Measurements from ENCODE around the gene AKNA.

AKNA gene

GRCh38 chr9:114404531-114404930, 16.7 kb upstream of the AKNA start:
- no peak overlapping the region for H3K4me3 ChIP-seq (ENCODE audit: low read depth, low read length)
- TF ChIP-seq, protein P1, sequence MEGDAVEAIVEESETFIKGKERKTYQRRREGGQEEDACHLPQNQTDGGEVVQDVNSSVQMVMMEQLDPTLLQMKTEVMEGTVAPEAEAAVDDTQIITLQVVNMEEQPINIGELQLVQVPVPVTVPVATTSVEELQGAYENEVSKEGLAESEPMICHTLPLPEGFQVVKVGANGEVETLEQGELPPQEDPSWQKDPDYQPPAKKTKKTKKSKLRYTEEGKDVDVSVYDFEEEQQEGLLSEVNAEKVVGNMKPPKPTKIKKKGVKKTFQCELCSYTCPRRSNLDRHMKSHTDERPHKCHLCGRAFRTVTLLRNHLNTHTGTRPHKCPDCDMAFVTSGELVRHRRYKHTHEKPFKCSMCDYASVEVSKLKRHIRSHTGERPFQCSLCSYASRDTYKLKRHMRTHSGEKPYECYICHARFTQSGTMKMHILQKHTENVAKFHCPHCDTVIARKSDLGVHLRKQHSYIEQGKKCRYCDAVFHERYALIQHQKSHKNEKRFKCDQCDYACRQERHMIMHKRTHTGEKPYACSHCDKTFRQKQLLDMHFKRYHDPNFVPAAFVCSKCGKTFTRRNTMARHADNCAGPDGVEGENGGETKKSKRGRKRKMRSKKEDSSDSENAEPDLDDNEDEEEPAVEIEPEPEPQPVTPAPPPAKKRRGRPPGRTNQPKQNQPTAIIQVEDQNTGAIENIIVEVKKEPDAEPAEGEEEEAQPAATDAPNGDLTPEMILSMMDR (IDR thresholded peaks at IDR 0.05; ENCODE audit: insufficient read depth, low read depth, low read length, missing control alignments) = no peak

GRCh38 chr9:114403153-114403756, 15.5 kb upstream of the AKNA start:
- H3K4me3 ChIP-seq (ENCODE audit: low read depth, low read length) = no peak overlapping the region
- DNase-seq (ENCODE audit: low read depth) = no peak
- TF ChIP-seq, protein P1 (IDR thresholded peaks at IDR 0.05; ENCODE audit: insufficient read depth, low read depth, low read length, missing control alignments) = no peak

More at GRCh38 chr9:114404531-114404930, 16.7 kb upstream of the AKNA start:
- no peak for DNase-seq (ENCODE audit: low read depth)

- TF ChIP-seq, protein P1 (IDR thresholded peaks at IDR 0.05; ENCODE audit: insufficient read depth, low read depth, low read length, missing control alignments) = no peak
- no peak for DNase-seq (ENCODE audit: low read depth)
- H3K4me3 ChIP-seq (ENCODE audit: low read depth, low read length) = no peak overlapping the region
Observed at GRCh38 chr9:114401344-114401743, 13.6 kb upstream of the AKNA start.

DNA sequence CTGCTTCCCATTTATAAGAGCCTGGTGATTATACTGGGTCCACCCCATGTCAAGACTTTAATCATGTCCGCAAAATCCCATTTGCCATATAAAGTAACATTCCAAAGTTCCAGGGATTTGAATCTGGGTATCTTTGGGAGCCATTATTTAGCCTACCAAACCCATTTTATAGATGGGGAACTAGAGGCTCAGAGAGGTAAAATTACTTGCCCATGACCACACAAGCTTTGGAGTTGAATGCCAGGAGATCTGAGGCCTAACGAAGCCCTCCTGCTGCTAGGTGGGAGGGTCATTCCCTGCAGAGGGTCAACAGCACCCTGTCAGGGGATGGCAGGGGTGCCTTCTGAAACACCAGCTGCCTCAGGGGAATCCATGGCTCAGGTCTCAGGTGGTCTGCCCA, 13.0 kb upstream of the AKNA start:
- TF ChIP-seq, protein P1 (IDR thresholded peaks at IDR 0.05; ENCODE audit: insufficient read depth, low read depth, low read length, missing control alignments) = no peak
- no peak for DNase-seq (ENCODE audit: low read depth)
- H3K4me3 ChIP-seq (ENCODE audit: low read depth, low read length) = no peak overlapping the region

- H3K4me3 ChIP-seq (ENCODE audit: low read depth, low read length) = no peak overlapping the region
- TF ChIP-seq, protein P1 (IDR thresholded peaks at IDR 0.05; ENCODE audit: insufficient read depth, low read depth, low read length, missing control alignments) = no peak
- no peak for DNase-seq (ENCODE audit: low read depth)
Observed at GRCh38 chr9:114400219-114400618, 12.4 kb upstream of the AKNA start.

- H3K4me3 ChIP-seq (ENCODE audit: low read depth, low read length) = no peak overlapping the region
- TF ChIP-seq, protein P1 (IDR thresholded peaks at IDR 0.05; ENCODE audit: insufficient read depth, low read depth, low read length, missing control alignments) = no peak
- DNase-seq (ENCODE audit: low read depth) = no peak
Observed at GRCh38 chr9:114399381-114399780, 11.6 kb upstream of the AKNA start.

Measured in GM12865 (cell line).